K562 (cell line): ENCODE measurements around the gene SCFD2. TPM values are rescaled to one million over a fixed set of nuclear protein-coding genes. Genes with fewer than 3 reads are reported as not detected.

Source experiments
- ATAC-seq: fragments of 200-7000 bp; cut with Tn5 transposase; 3 replicates; pipeline ENCODE4 v1.9.1; 2020; ENCODE audit warnings: moderate library complexity
- BruUV-seq: library from RNA; stranded (reverse); fragments of 400-500 nt; replicated peaks from 2 replicates; lab custom pipeline; 2021; lab: Mats Ljungman, UMichigan
- CTCF ChIA-PET: fragments of 300-600 bp; formaldehyde crosslinking; extraction: SDS; loops from one replicate; lab custom pipeline; 2021; ENCODE audit warnings: low intra/inter-chr PET ratio; lab: Yijun Ruan, JAX
- POLR2A ChIA-PET: fragments of 300-600, 350-650 bp; sonication (Branson Sonifier 250); formaldehyde crosslinking; extraction: SDS; loops from one replicate; lab custom pipeline; 2021; ENCODE audit warnings: antibody characterized with exemption, inconsistent platforms; lab: Yijun Ruan, JAX
- DNase-seq, 4 experiments: peaks; one replicate each; pipeline versions ENCODE4 v3.0.0 to v3.0.0-alpha.2; 2011 to 2018; ENCODE audit warnings: low spot score in 3 of 4, mixed read lengths in 3 of 4; ENCODE audit errors: extremely low read depth in 1 of 4
- FAIRE-seq: peaks from 2 replicates; lab custom pipeline; 2011; peaks lifted over from hg19 to GRCh38; lab: Jason Lieb, UNC
- H2AFZ ChIP-seq: 2 replicates; pipeline ENCODE4 v1.6.0; 2011; ENCODE audit warnings: low read depth, low read length, control low read depth, inconsistent platforms
- H3K27ac ChIP-seq: fragments of 200-600 bp; 3 replicates; pipeline ENCODE4 v1.8.0; 2011; ENCODE audit warnings: low read depth, mild to moderate bottlenecking, control low read depth, inconsistent platforms, low read length, moderate library complexity, mixed read lengths; ENCODE audit errors: extremely low read depth
- H3K27me3 ChIP-seq, 2 experiments: fragments of 300-600 bp in 1 of 2; 2 replicates in 1 of 2; 3 replicates in 1 of 2; pipeline versions ENCODE4 v1.6.0 to v1.8.0; 2011; ENCODE audit warnings: inconsistent platforms in 2 of 2, low read length in 2 of 2, mild to moderate bottlenecking in 1 of 2, mixed read lengths in 1 of 2, moderate library complexity in 1 of 2; ENCODE audit not compliant: control insufficient read depth in 2 of 2, insufficient read depth in 2 of 2
- H3K36me3 ChIP-seq: fragments of 300-600 bp; 3 replicates; pipeline ENCODE4 v1.8.0; 2011; ENCODE audit warnings: mild to moderate bottlenecking, low read length, inconsistent platforms; ENCODE audit not compliant: control insufficient read depth, insufficient read depth
- H3K4me1 ChIP-seq, 2 experiments: fragments of 200-600 bp in 1 of 2; replicated peaks in 1 of 2; 2 replicates in 1 of 2; 3 replicates in 1 of 2; pipeline versions ENCODE4 v1.5.1 to v1.8.0; 2011; ENCODE audit warnings: inconsistent platforms in 2 of 2, low read length in 2 of 2, mild to moderate bottlenecking in 1 of 2, mixed read lengths in 1 of 2, moderate library complexity in 1 of 2; ENCODE audit not compliant: control insufficient read depth in 2 of 2, insufficient read depth in 2 of 2
- H3K4me2 ChIP-seq: 2 replicates; pipeline ENCODE4 v1.6.1; 2011; ENCODE audit warnings: low read length, control low read depth, inconsistent platforms, mixed read lengths; ENCODE audit not compliant: insufficient read depth
- H3K4me3 ChIP-seq: fragments of 200-600 bp; sonication (generic), shearing (Covaris generic); 2 replicates; pipeline ENCODE4 v1.5.1; 2016; ENCODE audit warnings: control low read depth, inconsistent platforms
- H3K79me2 ChIP-seq: fragments of 200-600 bp; 3 replicates; pipeline ENCODE4 v1.8.0; 2011; ENCODE audit warnings: low read length, inconsistent platforms; ENCODE audit not compliant: control insufficient read depth, insufficient read depth
- H3K9ac ChIP-seq, 2 experiments: 2 replicates each; pipeline versions ENCODE4 v1.6.0 to v1.6.1; 2011; ENCODE audit warnings: low read depth in 2 of 2, low read length in 2 of 2, control low read depth in 1 of 2, inconsistent platforms in 1 of 2, mild to moderate bottlenecking in 1 of 2, mixed read lengths in 1 of 2; ENCODE audit not compliant: insufficient read depth in 1 of 2
- H3K9me1 ChIP-seq: one replicate; pipeline ENCODE4 v1.6.0; 2011; ENCODE audit warnings: inconsistent platforms, mild to moderate bottlenecking, low read length, moderate library complexity; ENCODE audit not compliant: control insufficient read depth, insufficient read depth
- H3K9me3 ChIP-seq: replicated peaks from 2 replicates; pipeline ENCODE4 v1.5.1; 2011; ENCODE audit warnings: low read depth, low read length, inconsistent platforms; ENCODE audit not compliant: control insufficient read depth, insufficient read depth
- H4K20me1 ChIP-seq: replicated peaks from 2 replicates; pipeline ENCODE4 v1.6.1; 2011; ENCODE audit warnings: low read length, inconsistent platforms, mixed read lengths; ENCODE audit not compliant: control insufficient read depth, insufficient read depth
- CBX8 ChIP-seq: fragments of 200-600 bp; sonication (generic); IDR thresholded peaks from 2 replicates; pipeline ENCODE4 v1.6.1; 2012; ENCODE audit warnings: borderline replicate concordance, mixed run types, low read depth, mild to moderate bottlenecking, moderate library complexity, mixed read lengths, low read length, control low read depth, inconsistent platforms; ENCODE audit not compliant: poor library complexity, severe bottlenecking; ENCODE audit errors: extremely low read depth
- DNMT1 ChIP-seq: fragments of 450-650 bp; IDR thresholded peaks from 2 replicates; pipeline ENCODE4 v1.6.1; 2016; ENCODE audit warnings: antibody characterized with exemption, mild to moderate bottlenecking
- ELF1 ChIP-seq: fragments of 200-800 bp; sonication (Bioruptor generic); IDR thresholded peaks from 2 replicates; pipeline ENCODE4 v1.6.1; 2016; ENCODE audit warnings: missing genetic modification characterization, missing compliant biosample characterization
- LARP7 ChIP-seq: fragments of 450-650 bp; IDR thresholded peaks from 2 replicates; pipeline ENCODE4 v1.6.1; 2016
- NFE2 ChIP-seq: IDR thresholded peaks from 2 replicates; pipeline ENCODE4 v1.6.1; 2014; ENCODE audit warnings: antibody characterized with exemption, low read depth
- POLR2AphosphoS5 ChIP-seq: IDR thresholded peaks from 2 replicates; pipeline ENCODE4 v1.6.1; 2011; ENCODE audit warnings: mild to moderate bottlenecking, low read depth, low read length, moderate library complexity; ENCODE audit not compliant: control insufficient read depth, insufficient read depth
- RUNX1 ChIP-seq: sonication (generic); IDR thresholded peaks from 2 replicates; pipeline ENCODE4 v1.6.1; 2016; ENCODE audit warnings: antibody characterized with exemption, low read depth
- SAP30 ChIP-seq: fragments of 200-600 bp; sonication (generic); IDR thresholded peaks from 2 replicates; pipeline ENCODE4 v1.6.1; 2012; ENCODE audit warnings: borderline replicate concordance, low read depth, mild to moderate bottlenecking, moderate library complexity, low read length, control low read depth, inconsistent platforms; ENCODE audit not compliant: insufficient read depth, poor library complexity, severe bottlenecking
- TAF9B ChIP-seq: fragments of 450-650 bp; IDR thresholded peaks from 2 replicates; pipeline ENCODE4 v1.6.1; 2018; ENCODE audit warnings: mild to moderate bottlenecking; ENCODE audit not compliant: partially characterized antibody
- TRIM24 ChIP-seq, 2 experiments: fragments of 450-650 bp; IDR thresholded peaks; 2 replicates each; pipeline ENCODE4 v1.6.1; 2016
- WGBS: fragments of 100-300 bp; shearing (Covaris generic); methylation state at CpG from one replicate; pipeline ENCODE4 v1.1.6; 2016; ENCODE audit warnings: low coverage, mixed read lengths; ENCODE audit not compliant: insufficient coverage; ENCODE audit errors: missing lambda C conversion rate; 5-methylcytosine and 5-hydroxymethylcytosine counted together
- in situ Hi-C: fragments of 300-500 bp; cut with MboI; formaldehyde crosslinking; loops from 4 replicates; pipeline ENCODE4 v1.15.0; 2018; ENCODE audit warnings: inconsistent platforms, mixed read lengths
- intact Hi-C: fragments of 100-400 bp; cut with micrococcal nuclease; formaldehyde crosslinking; loops from 2 replicates; pipeline ENCODE4 v1.14.2; 2022
- polyA plus RNA-seq, 8 experiments: library from polyadenylated mRNA; depleted of rRNA in 4 of 8; stranded (reverse) in 5 of 8; unstranded in 3 of 8; fragments of >200 nt; fragmentation: Nextera tagmentation in 2 of 8; fragmentation: Illumina TruSeq in 1 of 8; extraction: Ambion mirVana in 2 of 8; extraction: Trizol in 1 of 8; gene quantifications; 2 replicates each; pipeline versions ENCODE4 v1.2.1 to v1.2.3, GENCODE V29; 2011 to 2014; ENCODE audit warnings: inconsistent platforms in 1 of 8, missing spikeins in 1 of 8
- total RNA-seq, 7 experiments: library from RNA; depleted of rRNA in 6 of 7; stranded (reverse); fragments of >200 nt in 6 of 7; fragmentation: Illumina TruSeq in 2 of 7; extraction: Trizol in 2 of 7; gene quantifications; 2 replicates each; pipeline versions ENCODE4 v1.2.1 to v1.2.3, GENCODE V29; 2011 to 2021; ENCODE audit warnings: low replicate concordance in 1 of 7
- TF ChIP-seq, protein P1 (sequence below): sonication (generic); formaldehyde crosslinking; IDR thresholded peaks from 2 replicates; pipeline ENCODE4 v1.8.0; 2023; ENCODE audit warnings: mild to moderate bottlenecking, missing genetic modification reagents
- TF ChIP-seq, protein P2 (sequence below): fragments of 450-650 bp; IDR thresholded peaks from one replicate; pipeline ENCODE4 v1.6.1; 2018; ENCODE audit warnings: mild to moderate bottlenecking, moderate library complexity; ENCODE audit not compliant: partially characterized antibody

Gene SCFD2
- total and polyA plus RNA-seq, 9 of the 15 experiments (the other 6 are each of a cell fraction or from before 2014, with no cell fraction given), result 5.7 to 30.3 (median 22.8) TPM

DNA sequence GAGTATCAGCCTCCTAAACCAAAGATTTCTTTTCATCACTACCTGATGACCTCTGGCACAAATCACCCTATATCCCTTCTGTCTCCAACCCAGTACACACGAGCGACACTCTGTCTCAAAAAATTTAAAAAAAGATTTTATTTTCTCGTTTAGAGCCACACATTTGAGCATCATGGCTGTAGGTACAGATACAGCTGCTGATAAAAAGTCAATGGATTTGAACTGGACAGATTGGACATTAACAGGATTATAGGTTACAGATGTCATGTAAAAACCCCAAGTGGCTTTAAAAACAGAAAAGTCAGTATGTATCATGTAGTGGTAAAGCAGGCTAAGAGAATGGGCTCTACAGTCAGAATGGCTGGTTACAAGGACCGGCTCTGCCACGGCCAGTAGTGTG, 171.1 kb downstream of the SCFD2 start:
- ATAC-seq, result no peak

More for the DNA sequence above, 171.1 kb downstream of the SCFD2 start:
- H3K4me3 ChIP-seq, result no peak overlapping the region
- no peaks in the 10 kb centered on the region for H3K9me1 ChIP-seq
- no peaks in the 10 kb centered on the region for H4K20me1 ChIP-seq
- FAIRE-seq, result no peak
- CTCF ChIA-PET, result no interaction called here
- no peak overlapping the region for H3K9ac ChIP-seq
- BruUV-seq, result no TSS peak
- 60% methylated on average over 5 of the region's 5 CpGs for WGBS
- no peaks in the 10 kb centered on the region for H3K36me3 ChIP-seq
- H3K27ac ChIP-seq, result no peak overlapping the region
- intact Hi-C loops (loop anchor here (5.0 to 10.0 kb wide), 5 partner anchors 177 to 713 kb away; partner anchors contain the start of gene FIP1L1), in situ Hi-C loops (loop anchor here (5.0 kb wide), 1 partner anchor 1033 kb away; the partner anchor contains the start of gene PDGFRA)
- DNase-seq, result no peak
- no peak overlapping the region for H3K4me2 ChIP-seq
- no peaks in the 10 kb centered on the region for H3K79me2 ChIP-seq
- no peaks in the 10 kb centered on the region for H3K9me3 ChIP-seq
- no peak overlapping the region for H2AFZ ChIP-seq
- TF ChIP-seq, protein P1, sequence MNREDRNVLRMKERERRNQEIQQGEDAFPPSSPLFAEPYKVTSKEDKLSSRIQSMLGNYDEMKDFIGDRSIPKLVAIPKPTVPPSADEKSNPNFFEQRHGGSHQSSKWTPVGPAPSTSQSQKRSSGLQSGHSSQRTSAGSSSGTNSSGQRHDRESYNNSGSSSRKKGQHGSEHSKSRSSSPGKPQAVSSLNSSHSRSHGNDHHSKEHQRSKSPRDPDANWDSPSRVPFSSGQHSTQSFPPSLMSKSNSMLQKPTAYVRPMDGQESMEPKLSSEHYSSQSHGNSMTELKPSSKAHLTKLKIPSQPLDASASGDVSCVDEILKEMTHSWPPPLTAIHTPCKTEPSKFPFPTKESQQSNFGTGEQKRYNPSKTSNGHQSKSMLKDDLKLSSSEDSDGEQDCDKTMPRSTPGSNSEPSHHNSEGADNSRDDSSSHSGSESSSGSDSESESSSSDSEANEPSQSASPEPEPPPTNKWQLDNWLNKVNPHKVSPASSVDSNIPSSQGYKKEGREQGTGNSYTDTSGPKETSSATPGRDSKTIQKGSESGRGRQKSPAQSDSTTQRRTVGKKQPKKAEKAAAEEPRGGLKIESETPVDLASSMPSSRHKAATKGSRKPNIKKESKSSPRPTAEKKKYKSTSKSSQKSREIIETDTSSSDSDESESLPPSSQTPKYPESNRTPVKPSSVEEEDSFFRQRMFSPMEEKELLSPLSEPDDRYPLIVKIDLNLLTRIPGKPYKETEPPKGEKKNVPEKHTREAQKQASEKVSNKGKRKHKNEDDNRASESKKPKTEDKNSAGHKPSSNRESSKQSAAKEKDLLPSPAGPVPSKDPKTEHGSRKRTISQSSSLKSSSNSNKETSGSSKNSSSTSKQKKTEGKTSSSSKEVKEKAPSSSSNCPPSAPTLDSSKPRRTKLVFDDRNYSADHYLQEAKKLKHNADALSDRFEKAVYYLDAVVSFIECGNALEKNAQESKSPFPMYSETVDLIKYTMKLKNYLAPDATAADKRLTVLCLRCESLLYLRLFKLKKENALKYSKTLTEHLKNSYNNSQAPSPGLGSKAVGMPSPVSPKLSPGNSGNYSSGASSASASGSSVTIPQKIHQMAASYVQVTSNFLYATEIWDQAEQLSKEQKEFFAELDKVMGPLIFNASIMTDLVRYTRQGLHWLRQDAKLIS (CRISPR knock-in tag), result no peak
- TF ChIP-seq RUNX1, result no peak
- no peak for TF ChIP-seq ELF1 (tag)
- no peak for TF ChIP-seq DNMT1
- TF ChIP-seq TAF9B, result no peak
- TF ChIP-seq, protein P2, sequence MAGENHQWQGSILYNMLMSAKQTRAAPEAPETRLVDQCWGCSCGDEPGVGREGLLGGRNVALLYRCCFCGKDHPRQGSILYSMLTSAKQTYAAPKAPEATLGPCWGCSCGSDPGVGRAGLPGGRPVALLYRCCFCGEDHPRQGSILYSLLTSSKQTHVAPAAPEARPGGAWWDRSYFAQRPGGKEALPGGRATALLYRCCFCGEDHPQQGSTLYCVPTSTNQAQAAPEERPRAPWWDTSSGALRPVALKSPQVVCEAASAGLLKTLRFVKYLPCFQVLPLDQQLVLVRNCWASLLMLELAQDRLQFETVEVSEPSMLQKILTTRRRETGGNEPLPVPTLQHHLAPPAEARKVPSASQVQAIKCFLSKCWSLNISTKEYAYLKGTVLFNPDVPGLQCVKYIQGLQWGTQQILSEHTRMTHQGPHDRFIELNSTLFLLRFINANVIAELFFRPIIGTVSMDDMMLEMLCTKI, result no peak
- TF ChIP-seq TRIM24 (IDR thresholded peaks at IDR 0.05), result no peak
- no peak for TF ChIP-seq NFE2
- TF ChIP-seq CBX8, result no peak
- TF ChIP-seq SAP30, result no peak
- TF ChIP-seq LARP7, result no peak
- TF ChIP-seq POLR2AphosphoS5, result no peak
- H3K4me1 ChIP-seq, result no peaks in the 10 kb centered on the region
- no peaks in the 10 kb centered on the region for H3K27me3 ChIP-seq
- POLR2A ChIA-PET, result no interaction called here
